Activated CD4-positive, alpha-beta T cell treated with anti-CD3 and anti-CD28 coated beads, Interleukin-2, Interleukin-4, amounts not matched to agents 100 ng/mL and 50 ng/mL, durations not matched to agents 16 hours and 8 hours (primary cell): ENCODE measurements around the gene DCHS1.

Experiments used
- DNase-seq: peaks from one replicate; pipeline ENCODE4 v3.0.0-alpha.2; 2020; ENCODE audit warnings: low spot score

DCHS1 gene

DNA sequence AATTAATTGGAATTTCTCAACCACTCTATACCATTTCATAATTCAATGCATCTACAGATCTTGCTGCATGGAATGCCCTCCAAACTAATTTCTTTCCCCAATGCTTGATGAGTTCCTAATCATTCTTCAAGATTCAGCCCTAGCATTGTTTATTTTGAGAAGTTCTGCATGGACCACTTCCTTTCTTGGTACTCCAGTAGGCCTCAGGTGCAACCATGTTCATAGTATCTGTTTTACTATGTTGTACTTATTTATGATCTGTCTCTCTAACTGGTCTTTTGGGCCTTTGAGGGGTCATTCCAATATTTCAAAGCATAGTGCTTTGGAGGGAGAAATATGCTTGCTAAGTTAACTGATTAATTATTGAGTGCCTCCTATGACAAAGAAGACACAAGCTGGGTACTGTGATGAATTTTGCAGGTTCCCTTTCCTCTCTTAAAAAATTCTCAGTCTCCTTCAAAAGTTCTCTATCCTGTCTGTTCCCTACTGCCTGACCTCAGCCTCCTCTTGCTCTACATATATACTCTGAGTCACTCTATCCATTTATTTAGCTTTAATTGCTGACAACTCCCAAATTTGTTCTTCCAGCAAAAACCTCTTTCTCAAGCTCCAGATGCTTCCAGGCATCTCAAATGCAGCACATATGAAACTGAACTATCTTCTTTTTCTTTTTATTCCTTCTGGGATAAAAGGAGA, 18.1 kb upstream of the DCHS1 start:
- DNase-seq, result no peak

DNA sequence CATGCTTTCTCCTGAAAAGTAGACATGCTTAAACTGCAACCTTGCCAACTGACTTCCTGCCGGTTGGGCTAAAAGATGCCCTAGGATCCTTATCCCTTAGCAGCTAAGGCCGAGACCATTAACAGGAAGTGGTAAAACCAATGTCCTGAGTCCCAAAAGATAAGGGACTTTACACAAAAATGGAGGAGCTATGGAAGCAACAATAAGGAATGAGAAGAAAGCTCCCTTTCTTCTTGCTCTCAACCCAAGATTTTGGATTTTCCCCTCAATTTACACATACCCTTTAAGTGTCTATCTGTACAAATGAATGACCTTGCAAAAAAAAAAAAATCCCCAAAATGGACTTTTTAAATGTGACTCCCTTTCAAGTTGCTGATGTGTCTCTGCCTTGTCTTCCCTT, 16.4 kb upstream of the DCHS1 start:
- no peak for DNase-seq

- peak; percentile 41 for DNase-seq
These were observed 14.7 kb upstream of the DCHS1 start for GRCh38 chr11:6670202-6670830.

DNA sequence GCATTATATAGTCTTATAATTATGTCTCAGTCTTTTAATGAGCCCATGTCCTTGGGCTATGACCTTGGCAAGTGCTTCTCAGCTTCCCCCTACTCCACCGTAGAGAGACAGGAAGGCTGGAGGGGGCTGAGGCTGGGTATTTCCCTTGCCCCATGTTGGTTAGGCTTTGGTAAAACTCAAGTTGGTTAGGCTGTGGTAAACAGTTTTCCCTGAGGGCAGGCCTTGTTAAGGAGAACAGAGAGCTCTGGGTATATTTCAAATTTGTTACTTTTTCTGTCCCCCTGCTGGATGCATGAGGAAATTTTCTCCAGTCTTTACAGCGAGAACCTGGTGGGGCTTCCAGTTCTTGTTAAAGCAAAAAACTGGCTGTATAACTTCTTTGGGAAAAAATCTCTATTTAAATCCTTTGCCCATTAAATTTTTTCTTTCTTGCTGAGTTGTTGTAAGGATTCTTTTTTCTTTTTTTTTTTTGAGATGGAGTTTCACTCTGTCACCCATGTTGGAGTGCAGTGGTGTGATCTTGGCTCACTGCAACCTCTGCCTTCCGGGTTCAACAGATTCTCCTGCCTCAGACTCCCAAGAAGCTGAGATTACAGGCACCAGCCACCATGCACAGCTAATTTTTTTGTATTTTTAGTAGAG, 12.2 kb upstream of the DCHS1 start:
- DNase-seq, result peak; percentile 50

DNA sequence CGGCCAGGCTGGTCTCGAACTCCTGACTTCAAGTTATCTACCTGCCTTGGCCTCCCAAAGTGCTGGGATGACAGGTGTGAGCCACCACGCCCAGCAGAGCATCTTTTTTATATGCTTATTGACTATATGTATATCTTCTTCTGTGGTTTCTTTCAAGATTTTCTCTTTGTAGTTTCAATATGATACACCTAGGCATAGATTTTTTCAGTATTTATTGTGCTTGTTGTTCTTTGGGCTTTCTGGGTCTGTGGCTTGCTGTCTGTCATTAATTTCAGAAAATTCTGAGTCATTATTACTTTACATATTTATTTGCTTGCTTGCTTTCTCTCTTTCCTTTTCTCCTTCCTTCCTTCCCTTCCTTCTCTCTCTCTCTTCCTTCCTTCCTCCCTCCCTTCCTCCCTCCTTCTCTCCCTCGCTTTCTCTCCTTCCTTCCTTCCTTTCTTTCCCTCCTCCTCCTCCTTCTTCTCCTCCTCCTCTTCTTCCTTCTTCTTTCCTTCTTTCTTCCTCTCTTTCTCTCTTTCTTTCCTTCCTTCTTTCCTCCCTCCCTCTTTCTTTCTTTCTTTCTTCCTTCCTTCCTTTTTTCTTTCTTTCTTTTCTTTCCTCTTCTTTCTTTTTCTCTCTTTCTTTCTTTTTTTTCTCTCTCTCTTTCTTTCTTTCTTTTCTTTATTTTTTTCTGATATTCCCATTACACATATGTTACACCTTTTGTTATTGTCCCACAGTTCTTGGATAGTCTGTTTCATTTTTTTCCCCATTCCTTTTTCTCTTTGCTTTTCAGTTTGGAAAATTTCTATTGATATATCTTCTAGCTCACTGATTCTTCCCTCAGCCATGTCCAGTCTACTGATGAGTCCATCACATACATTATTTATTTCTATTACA, 10.9 kb upstream of the DCHS1 start:
- DNase-seq, result peak; percentile 47

DNA sequence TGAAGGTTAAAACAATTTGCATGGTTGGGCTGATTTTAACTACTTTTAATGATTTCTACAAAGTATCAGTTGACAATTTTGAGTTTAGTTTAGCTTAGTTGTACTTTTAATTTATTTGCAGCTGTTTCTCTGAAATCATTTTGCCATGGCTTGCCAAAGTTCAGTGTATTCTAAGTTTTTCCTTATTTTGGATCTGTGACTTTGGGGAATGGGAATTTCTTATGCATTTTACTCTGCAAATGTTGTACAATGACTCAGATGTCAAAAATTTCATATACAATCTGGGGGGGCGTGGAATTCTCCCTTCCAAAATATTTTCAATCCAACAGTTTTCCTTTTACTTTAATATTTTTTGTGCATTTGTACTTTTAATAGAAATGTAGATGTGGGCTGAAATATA, 8.9 kb upstream of the DCHS1 start:
- DNase-seq, result no peak

DNA sequence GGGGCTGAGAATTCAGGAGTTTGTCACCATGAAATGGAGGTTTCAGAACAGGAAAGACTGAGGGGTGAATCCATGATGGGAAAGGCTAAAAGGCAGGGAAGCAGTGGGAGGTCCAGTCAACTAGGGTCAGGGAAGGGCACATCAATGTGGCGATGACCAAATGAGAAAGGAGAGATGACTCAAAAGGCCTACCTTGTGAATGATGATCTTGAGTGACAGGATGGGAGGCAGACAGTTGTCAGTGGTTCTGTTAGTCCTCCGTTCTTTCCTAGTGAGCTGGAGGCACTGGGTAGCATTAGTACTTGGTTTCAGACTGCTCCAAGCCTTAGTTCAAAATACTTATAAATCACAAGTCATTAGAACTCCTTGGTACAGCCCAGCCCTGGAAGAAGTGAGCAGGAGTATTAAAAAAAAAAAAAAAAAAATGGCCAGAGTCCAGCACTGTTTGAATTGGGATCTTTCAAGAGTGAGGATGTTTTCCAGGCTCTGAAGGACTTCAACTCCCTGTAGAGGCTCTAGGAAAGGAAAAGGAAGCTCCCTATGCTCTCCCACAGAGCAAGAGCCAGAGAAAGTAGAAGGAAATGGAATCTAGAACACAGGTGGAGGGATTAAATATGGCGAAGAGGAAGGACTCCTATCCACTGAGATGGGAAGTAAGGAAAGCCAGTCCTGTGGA, 8.3 kb upstream of the DCHS1 start:
- DNase-seq, result no peak

DNA sequence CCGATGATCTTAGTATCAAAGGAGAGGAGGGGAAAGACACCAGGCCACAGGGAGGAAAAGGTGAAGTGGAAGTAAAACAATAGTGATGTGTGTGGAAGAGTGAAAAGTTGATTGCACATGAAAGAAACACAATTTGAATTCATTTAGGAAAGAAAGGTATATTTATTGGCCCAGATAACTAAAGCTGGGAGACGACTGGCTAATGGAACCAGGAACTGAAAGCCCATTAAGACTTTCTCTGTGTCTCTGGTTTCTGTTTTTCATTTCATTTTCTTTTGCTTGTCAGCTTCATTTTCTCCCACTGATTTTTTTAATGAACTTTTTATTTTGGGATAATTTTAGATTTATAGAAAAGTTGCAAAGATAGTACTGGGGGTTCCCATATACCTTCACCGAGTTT, 5.1 kb upstream of the DCHS1 start:
- no peak for DNase-seq

GRCh38 chr11:6658647-6659046, 3.0 kb upstream of the DCHS1 start:
- no peak for DNase-seq

DNA sequence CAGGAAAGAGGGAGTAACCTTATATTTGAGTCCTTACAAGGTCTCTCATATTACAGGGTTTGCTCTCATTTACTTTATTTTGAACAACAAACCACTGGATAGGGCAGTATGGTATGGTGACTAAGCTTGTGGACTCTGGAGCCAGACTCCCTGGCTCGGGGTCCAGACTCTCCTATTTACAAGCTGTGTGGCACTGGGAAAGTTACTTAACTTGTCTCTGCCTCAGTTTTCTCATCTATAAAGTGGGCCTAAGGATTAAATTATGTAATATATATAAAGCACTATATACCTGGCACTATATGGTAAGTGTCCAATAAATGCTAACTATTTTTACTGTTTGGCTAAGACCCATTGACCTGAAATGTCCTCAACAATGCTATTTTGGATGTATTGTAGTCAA, 1.7 kb upstream of the DCHS1 start:
- DNase-seq, result no peak

GRCh38 chr11:6656936-6657335, 1.3 kb upstream of the DCHS1 start:
- DNase-seq, result no peak

- DNase-seq, result no peak
These were observed 941 bp upstream of the DCHS1 start for GRCh38 chr11:6656584-6656915.

- DNase-seq, result no peak
These were observed 404 bp downstream of the DCHS1 start for GRCh38 chr11:6655020-6655789.

DNA sequence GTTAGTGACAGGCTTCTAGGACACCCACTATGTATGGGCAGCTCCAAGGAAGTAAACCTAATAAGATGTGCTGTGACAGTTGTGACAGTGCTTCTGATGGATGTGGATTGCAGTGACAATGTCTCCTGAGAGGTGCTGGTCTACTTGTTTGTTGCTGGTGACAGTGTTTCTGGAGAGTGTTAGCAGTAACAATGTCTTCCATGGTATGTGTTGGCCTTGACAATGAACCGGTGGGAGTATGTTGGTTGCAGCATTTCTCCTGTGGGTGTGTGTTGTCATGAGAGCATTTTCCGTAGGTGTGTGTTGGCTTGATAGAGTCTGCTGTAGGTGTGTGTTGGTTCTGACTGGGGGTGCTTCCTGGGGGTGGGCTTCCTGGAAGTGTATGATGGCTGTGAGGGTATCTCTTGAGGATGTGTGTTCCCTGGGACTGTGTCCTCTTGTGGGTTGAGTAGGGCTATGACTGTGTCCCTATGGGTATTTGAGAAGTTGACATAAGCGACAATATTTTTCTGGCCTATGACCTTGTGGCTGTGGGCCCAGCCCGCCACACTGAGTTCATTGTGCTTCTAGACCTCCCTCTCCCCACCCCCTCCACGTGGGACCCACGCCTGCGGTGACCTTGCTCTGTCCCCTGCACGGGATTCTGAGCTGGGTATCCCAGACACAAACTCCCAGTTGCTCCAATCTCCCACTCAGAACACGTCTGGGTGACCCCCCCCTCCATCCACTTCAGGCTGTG, 1.2 kb downstream of the DCHS1 start:
- no peak for DNase-seq

DNA sequence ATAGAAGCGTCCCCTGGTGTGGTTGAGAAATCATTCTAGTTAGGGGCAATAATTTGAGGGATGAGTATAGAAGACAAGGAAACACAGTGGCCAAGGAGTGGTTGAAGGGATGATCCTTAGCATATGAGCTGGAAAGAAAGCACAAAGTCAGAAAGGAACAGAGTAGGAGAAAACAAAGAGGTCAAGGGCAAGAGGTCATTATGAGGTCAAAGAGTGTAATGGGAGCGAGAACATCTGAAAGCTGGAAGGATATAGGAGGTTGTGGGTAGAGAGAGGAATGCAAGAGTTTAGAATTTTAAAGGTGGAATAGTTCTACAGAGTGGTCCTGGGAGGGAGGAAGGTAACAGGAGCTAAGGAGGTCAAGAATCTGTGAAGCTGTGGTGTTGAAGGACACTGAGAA, 2.0 kb downstream of the DCHS1 start:
- no peak for DNase-seq

DNA sequence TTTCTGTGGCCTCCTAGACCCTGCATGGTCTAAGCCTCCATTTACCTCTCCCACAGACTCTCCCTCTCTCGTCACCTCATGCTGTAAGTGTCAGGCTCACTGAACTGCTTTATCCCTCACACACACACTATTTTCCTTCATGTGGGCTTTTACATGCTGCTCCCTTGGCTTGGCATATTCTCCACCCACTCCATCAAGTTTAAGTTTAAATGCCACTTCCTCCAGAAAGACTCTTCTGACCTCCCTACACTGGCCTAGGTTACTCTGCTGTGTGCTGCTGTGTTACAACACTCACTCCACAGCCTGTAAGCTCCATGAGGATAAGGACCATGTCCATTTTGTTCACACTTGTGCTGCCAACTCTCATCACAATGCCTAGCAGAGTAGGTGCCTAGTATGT, 2.5 kb downstream of the DCHS1 start:
- no peak for DNase-seq

DNA sequence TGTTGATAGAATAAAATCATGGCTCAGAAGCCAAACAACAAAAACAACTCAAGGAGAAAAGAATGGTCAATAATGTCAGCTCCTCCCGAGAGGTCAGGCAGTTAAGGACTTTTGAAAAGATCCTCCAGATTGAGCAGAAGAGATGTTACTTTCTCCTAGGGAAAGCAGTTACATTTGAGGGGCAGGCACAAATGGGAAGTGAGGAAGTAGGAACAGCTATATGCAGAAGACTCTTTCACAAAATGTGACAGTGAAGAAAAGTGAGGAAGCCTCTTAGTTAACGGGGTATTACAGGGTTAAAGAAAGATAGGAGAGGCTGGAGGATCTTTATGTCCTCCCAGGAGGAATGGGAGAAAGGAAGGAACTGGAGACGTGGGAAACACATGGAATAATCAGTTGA, 3.4 kb downstream of the DCHS1 start:
- no peak for DNase-seq

- no peak for DNase-seq
These were observed 4.6 kb downstream of the DCHS1 start for GRCh38 chr11:6650980-6651379.

- DNase-seq, result no peak
These were observed 5.5 kb downstream of the DCHS1 start for GRCh38 chr11:6650104-6650503.

GRCh38 chr11:6648501-6648900, 7.1 kb downstream of the DCHS1 start:
- no peak for DNase-seq

- no peak for DNase-seq
These were observed 7.8 kb downstream of the DCHS1 start for GRCh38 chr11:6647836-6648235.
